Jurkat, Clone E6-1 (cell line): Measurements from ENCODE around the gene HDAC4.

Experiments
- DNase-seq: peaks from one replicate; pipeline ENCODE4 v3.0.0-alpha.2; 2011; ENCODE audit warnings: low read depth, low spot score
- H3K4me3 ChIP-seq: 2 replicates; pipeline ENCODE4 v1.5.1; 2011; ENCODE audit warnings: mild to moderate bottlenecking, low read length, control low read depth, moderate library complexity

Gene HDAC4

DNA sequence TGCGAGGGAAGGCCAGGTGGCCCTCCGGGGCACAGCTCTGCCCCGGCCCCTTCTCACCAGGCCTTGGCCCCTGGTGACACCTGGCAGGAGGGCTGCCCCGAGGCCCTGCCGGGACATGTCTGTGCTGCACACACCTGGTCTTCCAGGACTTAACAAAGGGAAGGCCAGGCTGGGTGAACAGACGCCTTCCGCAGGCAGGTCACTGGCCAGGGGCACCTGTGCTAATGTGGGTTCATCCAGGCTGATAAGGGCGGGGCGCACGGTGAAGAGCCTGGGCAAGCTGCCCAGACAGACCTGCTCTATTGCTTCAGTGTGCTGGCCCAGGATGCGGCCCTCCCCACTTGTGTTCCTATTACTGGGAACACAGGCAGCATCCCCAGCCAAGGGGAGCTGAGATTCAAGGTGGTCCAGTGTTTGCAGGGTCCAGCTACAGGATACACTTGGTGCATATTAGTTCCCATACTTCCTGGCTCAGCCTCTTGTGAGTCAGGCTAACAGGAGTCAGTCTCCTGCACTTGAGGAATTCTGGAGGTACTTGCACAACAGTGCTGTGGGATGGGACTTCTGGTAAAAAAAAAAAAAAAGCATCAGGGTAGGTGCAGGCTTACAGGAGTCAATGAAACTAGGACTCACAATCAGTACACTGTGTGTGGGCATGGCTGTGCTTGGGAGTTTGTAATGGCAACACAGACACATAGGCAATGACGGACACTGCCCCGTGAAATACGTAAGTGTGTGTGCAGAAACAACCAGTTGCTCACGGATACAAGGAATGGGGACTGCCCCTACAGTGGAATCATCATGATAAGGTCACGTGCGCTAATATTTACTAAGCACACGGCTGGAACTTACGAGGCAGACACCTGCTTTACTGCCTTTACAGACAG is 291.5 kb downstream of the HDAC4 start:
- H3K4me3 ChIP-seq, result no peak overlapping the region
- DNase-seq, result no peak

DNA sequence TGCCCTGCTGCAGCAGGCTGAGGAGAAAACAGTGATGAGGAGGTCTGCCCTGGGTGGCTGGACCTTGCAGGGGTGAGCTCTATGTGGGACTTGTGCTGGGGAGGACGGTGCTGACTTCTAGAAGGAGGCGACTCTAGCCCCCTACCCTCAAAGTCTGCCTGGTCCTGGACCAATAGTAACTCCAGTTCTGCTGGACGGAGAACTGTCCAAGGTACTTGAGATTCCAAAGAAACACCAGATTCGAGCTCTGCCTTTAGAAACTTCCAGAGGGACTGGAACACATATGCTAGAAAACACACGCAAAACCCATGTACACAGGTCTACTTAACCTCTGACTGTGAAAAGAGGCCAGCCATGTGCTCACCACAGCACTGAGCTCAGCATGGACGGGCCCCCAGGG is 292.4 kb downstream of the HDAC4 start:
- DNase-seq, result no peak
- H3K4me3 ChIP-seq, result no peak overlapping the region

DNA sequence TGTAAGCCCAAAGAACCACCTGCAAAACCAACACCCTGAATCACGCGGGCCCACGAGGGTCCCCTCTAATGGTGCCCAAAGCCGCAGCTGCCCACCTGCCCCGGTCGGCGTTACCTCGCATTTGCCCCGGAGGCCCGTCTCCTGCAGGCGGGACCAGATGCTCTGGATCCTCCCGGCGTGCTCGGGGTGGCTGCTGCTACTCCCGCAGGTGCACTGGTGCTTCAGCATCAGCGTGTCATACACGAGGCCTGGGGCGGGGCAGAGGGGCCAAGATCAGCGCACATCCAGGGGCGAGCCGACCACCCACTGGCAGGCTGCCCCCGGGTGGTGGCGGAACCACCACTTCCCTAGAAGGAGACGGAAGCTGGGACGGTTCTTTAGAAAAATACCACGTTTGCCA is 292.9 kb downstream of the HDAC4 start:
- no peak overlapping the region for H3K4me3 ChIP-seq
- no peak for DNase-seq

DNA sequence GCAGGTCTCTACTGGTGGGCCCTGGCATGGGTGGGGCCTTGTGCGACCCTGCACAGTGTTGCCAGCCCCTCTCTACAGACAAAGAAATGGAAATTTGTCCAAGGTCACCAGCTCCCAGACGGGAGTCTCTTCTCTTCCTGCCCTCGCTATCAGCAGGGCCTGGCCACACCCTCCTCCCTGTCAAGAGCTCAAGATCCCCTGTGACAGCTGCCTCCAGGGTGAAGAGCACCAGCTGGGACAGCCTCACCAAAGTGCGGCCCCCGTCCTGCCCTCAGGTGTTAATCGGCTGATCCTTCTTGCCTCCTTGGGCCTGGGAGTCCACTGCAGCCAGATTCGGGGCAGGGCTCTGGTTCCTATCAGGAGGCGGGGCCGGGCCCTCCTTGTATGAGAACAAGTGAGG is 293.9 kb downstream of the HDAC4 start:
- no peak for DNase-seq
- H3K4me3 ChIP-seq, result no peak overlapping the region

DNA sequence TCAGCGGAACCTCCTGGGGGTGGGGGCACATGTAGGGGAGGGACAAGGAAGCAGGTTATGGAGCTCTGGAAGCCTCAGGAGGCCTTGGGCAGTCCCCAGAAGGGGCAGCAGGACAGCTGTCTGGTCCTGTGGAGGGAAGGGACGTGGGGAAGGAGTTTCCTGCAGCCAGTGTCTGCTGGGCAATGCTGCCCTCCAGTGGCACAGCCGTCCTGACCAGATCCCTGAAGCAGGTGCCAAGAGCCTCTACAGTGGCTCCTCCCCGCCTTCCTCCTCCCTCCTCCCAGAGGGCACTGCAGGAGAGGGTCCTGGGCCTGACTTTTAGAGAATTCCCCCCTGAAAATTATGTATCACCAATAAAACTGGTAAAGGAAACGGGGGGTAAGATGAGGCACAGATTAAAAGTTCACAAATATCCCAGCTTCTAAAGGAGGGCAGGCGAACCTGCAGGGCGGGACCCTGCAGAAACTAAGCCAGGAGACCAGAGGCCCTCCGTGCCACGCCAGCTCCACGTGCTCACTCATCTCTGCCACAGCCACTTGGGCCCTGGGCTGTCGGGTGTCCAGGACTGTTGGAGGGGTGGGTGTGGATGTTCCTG is 294.4 kb downstream of the HDAC4 start:
- no peak overlapping the region for H3K4me3 ChIP-seq
- DNase-seq, result no peak

DNA sequence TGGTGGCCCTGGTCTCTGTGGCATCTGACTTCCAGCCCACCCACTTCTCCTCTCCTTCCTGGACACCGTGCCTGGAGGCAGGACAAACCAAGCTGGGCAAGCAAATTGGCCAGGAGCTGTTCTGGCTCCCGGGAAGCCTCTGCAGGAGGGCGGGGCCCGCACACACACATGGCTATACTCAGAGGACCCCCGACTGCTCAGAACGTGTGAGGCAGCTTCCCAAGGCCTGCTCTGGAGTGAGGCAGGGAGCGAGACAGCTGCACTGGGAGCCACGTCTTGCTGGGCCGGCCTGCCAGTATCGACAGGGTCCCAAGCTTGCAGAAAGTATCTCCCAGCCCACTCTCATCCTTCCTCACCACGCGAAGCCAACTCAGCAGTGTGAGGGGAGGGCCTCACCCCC is 295.6 kb downstream of the HDAC4 start:
- no peak overlapping the region for H3K4me3 ChIP-seq
- DNase-seq, result no peak

DNA sequence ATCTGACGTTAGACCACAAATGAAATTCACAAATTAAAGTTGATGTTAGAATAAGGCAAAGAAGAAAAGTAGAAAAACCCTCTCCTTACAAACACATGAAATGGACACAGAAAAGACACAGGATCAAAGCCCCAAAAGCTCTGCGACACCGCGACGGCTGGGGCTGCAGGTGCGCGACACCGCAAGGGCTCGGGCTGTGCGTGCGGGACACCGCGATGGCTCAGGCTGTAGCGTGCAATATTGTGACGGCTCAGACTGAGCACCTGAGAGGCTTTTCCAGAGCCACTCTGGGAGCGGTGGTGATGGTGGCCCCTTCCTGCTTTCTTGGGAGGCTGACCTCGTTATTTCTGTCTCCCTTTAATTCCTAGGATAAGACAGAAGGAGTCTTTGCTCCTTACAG is 296.0 kb downstream of the HDAC4 start:
- no peak for DNase-seq
- no peak overlapping the region for H3K4me3 ChIP-seq

DNA sequence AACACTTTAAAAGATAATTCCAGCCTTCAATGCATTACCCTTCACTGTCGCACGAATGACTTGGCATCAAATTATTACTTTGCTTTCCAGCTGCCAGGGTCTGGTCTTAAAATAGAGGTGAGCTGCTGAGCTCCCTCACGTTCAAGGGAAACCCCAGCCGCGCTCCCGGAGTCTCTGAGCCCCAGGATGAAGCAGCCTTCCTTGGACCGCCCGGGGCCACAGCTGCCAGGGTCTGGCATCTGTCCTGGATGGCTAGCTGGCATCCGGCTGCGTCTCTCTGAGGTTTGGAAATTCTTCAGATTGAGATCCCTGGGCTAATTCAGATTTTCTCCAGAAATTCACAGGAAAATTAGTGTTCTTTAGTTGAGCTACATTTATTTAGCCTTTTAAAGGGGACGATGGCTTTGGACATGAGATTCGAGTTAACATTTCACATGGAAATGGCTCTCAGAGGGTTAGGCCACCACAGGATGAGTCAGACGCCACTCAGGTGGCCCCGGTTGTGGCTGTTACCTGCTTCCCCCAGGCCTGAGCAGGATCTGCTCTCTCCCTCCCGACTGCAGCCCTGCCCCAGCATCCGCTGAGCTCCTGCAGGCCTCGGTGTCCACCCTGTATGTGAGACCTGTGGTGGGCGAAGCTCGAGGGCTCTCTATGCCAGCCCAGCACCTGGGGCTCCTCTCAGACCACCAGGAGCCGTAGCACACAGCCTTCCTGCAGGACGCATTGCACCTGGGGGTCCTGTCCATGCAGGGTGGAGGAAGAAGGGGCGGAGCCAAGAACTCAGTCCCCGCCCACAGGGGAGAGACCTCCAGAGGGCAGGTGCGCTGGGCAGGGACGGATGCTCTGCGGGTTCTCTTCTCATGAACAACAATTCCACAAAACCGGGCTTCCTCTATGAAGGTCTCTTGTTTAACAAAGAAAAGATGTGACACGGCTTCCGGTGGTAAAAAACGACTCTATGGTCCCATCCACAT is 297.4 kb downstream of the HDAC4 start:
- DNase-seq, result no peak
- H3K4me3 ChIP-seq, result no peak overlapping the region

DNA sequence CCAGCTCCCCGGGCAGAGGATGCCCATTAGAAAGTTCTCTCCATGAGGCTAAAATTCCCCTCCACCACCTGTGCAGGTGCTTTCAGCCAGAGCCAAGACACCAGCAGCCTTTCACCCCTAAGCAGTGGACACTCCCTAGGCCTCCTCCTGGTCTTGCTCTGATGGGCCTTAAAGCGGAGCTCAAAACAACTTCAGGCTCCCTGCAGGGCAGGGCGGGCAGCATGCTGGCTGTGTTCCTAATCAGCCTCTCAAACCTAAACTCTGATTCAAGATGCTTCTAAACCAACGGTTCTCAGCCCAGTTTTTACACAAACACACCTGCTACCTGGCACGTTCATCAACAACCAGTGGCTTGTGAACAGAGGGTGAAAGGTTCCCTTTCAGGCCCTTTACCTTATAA is 298.6 kb downstream of the HDAC4 start:
- no peak overlapping the region for H3K4me3 ChIP-seq
- DNase-seq, result no peak

DNA sequence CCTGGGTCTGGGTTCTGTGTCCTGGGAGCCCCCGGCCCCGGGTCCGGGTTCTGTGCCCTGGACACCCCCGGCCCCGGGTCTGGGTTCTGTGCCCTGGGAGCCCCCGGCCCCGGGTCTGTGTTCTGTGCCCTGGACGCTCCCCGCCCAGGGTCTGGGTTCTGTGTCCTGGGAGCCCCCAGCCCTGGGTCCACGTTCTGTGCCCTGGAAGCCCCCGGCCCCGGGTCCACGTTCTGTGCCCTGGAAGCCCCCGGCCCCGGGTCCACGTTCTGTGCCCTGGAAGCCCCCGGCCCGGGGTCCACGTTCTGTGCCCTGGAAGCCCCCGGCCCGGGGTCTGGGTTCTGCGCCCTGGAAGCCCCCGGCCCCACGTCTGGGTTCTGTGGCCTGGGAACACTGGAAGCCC is 299.0 kb downstream of the HDAC4 start:
- H3K4me3 ChIP-seq, result no peak overlapping the region
- no peak for DNase-seq

DNA sequence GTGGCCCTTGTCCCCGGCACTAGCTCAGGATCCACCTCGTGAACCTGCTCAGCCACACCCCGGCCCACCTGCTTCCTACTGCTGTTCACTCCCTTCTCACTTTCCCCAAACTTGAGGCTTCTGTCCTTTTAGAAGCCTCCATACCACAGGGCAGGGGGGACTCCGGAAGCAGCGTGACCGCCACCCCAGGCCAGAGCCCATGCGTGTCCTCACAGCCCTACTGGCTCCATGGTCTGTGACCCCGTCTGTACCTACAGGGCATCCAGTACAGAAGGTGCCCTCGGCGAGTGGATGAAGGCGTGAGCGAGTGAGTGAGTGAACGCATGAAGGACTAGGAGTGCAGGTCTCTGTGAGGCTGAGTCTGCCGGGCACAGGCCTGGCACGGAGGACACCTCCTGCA is 299.7 kb downstream of the HDAC4 start:
- DNase-seq, result no peak
- H3K4me3 ChIP-seq, result no peak overlapping the region

DNA sequence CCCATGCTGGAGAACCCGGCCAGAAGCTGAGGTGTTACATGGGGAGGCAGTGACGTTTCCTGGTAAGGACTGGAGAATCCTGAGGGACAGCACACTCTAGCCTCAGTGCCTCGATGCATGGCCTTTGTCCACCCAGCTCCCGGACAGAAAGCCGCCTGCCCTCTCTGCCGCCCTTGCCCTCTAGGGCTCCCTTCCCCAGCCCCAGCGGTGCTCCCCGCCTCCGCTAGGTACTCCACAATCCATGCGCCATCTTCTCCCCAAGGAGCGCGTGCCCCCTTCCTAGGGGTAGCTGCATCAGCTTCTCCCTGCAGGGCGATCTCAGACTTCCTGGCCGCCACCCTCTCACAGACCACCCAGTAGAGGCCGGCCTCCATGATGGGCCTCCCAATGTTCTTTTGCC is 301.3 kb downstream of the HDAC4 start:
- DNase-seq, result no peak
- no peak overlapping the region for H3K4me3 ChIP-seq

DNA sequence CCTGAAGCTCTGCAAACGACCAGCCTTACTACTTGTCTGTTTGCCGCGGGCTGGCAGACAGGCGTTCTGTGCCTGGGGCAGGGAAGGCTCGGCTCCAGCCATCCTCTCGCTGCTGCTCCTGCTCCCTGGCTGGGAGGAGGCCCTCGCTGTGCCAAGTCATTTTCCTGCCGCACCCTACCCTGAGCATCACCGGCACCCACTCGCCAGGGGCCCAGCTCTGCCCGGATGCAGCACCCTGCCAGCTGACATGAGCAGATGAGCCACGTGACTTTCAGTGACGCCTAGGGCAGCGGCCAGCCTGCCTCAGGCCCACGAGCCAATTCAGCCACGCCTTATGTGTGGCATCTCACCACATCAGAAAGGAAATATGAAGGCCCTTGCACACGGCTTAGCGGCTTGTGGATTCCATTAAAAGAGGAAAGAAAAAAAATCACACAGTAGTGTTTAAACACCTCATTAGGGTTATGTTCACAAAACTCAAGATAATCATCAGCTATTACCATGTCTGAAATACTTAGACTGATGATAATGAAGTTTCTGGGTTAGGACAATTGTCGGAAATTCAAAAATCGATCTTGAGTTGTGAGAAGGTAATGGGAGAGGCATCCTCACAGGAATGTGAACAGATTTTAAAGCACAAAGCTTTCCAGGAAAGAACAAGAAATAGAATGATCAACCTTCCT is 302.4 kb downstream of the HDAC4 start:
- H3K4me3 ChIP-seq, result no peak overlapping the region
- DNase-seq, result no peak

DNA sequence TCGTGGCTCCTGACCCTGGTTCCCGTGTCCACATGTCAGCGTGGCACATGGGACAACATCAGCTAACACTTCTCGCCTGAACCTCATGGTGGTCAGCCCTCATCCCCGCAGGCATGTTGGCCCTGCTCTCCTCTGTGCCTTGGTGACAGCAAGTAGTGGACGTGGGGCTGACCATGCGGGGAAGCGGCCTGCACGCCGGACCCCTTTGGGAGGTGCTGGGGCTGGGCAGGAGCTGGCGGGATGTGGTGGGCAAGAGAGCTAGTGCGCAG is 303.5 kb downstream of the HDAC4 start:
- no peak for DNase-seq

DNA sequence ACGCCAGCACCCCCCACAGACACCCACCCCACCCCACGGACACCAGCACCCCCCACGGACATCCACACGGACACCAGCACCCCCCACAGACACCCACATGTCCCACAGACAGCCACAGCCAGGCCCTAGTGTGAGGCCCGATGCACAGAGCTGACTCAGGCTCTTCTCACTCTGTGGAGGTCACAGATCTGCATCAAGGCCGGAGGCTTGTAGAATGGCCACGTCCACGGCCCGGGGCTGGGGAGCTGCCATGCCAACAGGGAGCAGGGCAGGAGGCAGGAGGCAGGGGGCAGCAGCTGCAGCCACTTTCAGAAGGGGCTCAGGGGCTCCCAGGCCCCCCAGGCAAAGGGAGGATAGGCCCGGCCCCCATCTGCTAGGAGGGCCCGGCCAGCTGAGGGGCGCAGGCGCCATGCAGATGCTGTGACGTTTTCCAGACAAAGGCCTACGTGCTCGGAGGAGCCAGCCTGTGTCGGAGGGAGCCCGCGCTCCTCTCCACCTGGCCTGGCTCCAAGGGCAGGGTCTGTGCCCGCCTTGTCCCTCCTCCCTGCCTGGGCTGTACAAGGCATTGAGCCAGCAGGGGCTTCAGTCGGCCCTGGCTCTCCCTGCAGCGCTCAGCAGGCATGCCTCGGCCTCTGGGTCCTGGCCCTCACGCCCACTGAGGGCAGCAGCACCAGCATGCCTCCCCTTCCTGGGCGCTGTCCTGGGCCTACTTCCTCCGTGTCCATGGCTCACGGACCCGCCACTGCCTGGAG is 304.0 kb downstream of the HDAC4 start:
- no peak for DNase-seq
- H3K4me3 ChIP-seq, result no peak overlapping the region

More for the DNA sequence above, 303.5 kb downstream of the HDAC4 start:
- H3K4me3 ChIP-seq, result no peak overlapping the region

DNA sequence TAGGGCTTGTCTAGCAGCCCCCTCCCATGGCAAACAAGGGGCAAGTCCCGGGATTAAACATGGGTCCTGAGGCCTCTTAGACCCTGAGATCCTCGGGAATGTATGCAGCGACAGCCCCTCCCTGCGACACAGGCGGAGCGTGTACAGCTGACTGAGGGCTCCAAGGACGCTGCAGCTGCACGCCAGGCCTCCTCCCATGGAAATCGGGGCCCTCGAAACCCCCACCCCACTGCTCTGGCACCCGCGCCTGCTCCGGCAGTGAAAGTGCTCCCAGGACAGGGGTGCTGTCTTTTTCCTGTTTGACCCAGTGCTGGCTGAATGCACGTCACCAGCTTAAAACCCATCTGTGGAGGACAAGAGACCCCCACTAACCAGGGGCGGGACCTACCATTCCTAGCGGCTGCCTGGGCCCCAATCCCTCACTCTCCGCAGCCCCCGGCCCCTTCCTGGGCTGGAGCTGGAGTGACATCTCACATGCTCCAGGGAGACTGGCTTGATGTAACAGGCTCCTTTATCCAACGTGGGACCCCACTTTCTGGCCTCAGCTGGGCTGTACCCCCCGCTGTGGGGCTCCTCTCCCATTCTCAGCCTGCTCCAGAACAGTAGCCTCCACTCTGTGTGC is 305.2 kb downstream of the HDAC4 start:
- no peak overlapping the region for H3K4me3 ChIP-seq
- DNase-seq, result no peak

DNA sequence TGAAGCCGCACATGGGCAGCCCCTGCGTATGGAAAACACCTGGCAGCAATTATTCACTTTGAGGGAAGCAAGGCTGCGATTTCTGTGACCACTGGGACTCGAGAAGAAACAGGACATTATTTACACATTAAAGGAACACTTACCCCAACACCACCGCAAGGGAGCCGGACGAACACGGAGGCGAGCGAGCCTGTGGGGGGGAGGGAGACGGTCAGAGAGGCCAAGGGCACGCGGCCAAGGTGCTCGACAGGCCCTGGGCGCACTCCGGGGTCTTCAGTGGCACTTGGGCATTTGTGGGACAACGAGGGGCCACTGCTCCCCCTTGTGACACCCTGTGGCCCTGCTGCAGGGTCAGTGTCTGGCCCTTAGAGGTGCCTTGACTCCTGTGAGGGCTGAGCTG is 306.0 kb downstream of the HDAC4 start:
- H3K4me3 ChIP-seq, result no peak overlapping the region
- DNase-seq, result no peak

DNA sequence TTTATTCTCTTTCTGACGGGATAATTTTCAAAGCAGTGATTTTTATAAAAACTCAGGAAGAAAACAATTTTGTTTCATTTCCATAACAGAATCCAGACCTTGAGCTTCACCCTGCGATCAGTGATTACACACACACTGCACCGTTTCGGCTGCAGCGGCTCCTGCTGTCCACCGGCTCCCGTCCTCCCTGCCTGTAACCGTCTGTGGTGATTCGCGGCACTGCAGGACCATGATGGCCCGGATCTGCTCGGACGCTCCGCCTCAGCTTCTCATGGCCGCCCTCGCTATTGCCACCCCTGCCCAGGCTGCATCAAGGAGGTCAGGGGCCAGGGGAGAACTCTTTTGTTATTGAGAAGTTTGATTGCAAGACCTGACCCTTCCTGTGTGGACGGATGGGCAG is 306.9 kb downstream of the HDAC4 start:
- H3K4me3 ChIP-seq, result no peak overlapping the region
- DNase-seq, result no peak
